ENCODE data around the gene ZNRF1. TPM values are rescaled to one million over a fixed set of nuclear protein-coding genes. Genes with fewer than 3 reads are reported as not detected.

ZNRF1 gene
- total and polyA plus RNA-seq, 2 experiments from 2014 or later, result 45.3 to 58.7 TPM

DNA sequence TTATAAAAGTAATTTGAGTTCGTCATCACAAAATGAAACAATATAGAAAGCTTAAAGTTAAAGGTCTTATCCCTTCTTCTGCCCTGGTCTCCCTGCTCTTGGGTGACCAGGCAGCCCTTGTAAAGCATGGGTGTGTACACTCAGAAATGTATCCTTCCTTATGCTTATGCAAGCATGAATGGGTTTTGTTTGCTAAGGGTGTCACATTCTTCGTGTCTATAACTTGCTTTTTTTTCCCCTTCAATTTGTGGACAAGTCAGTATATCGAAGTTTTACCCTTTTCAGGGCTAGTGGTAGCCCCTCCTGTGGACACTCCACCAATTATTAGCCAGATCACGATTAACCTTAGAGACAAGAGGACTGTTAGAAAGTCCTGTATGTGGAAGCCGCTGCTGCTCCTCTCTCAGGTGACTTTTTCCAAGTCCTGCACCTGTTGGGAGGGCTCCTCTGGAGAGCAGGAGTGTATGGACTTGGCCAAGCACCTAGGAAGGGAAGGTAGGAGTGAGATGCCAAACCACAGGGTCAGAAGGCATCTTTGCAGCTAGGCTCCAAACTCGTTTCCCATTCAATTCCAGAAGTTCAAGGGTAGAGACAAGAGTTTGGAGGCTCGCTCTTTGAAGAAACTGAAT, 66.8 kb downstream of the ZNRF1 start:
- Histone ChIP-seq H3K36me3 (no peaks in the 10 kb centered on the region), H3K27me3 (no peaks in the 10 kb centered on the region), H3K4me1 (ENCODE audit: low read depth) (peaks cover 11% of the 10 kb centered on the region), H3K9me3 (ENCODE audit: low read depth) (no peaks in the 10 kb centered on the region), H3K27ac (no peak overlapping the region), H3K4me3 (no peak overlapping the region)
- TF ChIP-seq, protein P1, sequence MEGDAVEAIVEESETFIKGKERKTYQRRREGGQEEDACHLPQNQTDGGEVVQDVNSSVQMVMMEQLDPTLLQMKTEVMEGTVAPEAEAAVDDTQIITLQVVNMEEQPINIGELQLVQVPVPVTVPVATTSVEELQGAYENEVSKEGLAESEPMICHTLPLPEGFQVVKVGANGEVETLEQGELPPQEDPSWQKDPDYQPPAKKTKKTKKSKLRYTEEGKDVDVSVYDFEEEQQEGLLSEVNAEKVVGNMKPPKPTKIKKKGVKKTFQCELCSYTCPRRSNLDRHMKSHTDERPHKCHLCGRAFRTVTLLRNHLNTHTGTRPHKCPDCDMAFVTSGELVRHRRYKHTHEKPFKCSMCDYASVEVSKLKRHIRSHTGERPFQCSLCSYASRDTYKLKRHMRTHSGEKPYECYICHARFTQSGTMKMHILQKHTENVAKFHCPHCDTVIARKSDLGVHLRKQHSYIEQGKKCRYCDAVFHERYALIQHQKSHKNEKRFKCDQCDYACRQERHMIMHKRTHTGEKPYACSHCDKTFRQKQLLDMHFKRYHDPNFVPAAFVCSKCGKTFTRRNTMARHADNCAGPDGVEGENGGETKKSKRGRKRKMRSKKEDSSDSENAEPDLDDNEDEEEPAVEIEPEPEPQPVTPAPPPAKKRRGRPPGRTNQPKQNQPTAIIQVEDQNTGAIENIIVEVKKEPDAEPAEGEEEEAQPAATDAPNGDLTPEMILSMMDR (IDR thresholded peaks at IDR 0.05; ENCODE audit: low read depth, low read length), result no peak
- no peak for DNase-seq (ENCODE audit: low read depth in 1 of 2, low spot score in 1 of 2)

DNA sequence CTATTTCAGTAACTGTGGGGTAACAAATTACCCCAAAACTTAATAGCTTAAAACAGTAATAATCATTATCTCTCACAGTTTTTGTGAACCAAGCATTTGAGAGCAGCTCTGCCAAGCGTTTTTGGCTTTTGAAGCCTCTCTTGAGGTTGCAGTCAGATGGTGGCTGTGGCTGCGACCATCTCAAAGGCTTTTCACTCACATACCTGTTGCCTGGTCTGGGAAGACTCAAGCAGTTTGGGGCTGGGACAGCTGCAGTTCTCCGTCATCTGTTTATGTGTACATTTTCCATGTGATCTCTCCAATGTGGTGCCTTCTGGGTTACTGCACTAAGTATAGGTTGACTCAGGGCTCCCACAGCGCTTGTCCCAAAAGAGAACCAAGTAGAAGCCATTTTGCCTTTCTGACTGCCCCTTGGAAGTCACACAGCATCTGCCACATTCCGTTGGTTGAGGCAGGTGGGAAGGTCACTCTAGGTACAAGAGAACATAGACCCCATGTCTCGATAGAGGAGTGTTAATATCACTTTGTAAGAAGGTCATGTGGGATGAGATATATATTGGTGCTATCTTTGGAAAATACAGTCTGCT, 68.1 kb downstream of the ZNRF1 start:
- no peaks in the 10 kb centered on the region for H3K27me3 ChIP-seq
- no peaks in the 10 kb centered on the region for H3K36me3 ChIP-seq

DNA sequence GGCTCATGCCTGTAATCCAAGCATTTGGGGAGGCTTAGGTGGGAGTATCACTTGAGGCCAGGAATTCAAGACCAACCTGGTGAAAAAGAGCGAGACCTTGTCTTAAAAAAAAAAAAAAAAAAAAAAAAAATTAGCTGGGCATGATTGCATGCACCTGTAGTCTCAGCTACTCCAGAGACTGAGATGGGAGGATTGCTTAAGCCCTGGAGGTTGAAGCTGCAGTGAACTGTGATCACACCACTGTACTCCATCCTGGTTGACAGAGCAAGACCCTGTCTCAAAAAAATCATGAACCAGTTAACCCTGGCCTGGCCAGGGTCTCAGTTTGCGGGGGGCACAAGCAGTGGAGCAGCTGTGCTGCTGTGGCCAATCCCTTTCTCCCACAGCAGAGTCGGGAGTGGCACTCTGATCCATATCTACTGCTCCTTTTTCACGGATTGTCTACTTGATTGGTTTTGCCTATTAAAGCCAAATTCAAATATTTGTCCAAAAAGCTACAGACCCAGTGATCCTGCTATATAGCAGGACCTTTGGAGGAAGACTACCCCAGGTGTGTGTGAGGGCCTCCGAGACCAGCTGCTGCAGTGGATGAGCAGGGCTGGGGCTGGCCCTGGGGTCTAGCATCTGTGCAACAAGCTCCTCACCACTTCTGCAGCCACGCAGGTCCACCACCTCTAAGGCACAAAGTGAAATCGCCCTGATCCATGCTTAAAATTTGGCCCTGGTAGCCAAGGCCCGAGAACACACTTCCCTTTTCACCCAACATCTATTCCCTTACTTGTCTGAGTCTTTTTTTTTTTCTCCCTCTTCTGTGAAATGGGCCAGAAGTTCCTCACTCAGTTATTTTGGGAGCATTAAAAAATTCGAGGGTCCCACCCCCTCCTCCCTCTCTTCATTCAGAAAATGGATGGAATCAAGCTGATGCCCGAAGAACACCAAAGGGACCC, 69.5 kb downstream of the ZNRF1 start:
- Histone ChIP-seq H3K4me1 (ENCODE audit: low read depth) (no peaks in the 10 kb centered on the region), H3K27me3 (no peaks in the 10 kb centered on the region), H3K36me3 (no peaks in the 10 kb centered on the region), H3K27ac (no peak overlapping the region), H3K4me3 (no peak overlapping the region), H3K9me3 (ENCODE audit: low read depth) (no peaks in the 10 kb centered on the region)
- TF ChIP-seq, protein P1 (IDR thresholded peaks at IDR 0.05; ENCODE audit: low read depth, low read length), result no peak
- no peak for DNase-seq (ENCODE audit: low read depth in 1 of 2, low spot score in 1 of 2)

More for the DNA sequence above, 68.1 kb downstream of the ZNRF1 start:
- H3K9me3 ChIP-seq (ENCODE audit: low read depth), result no peaks in the 10 kb centered on the region
- TF ChIP-seq, protein P1 (IDR thresholded peaks at IDR 0.05; ENCODE audit: low read depth, low read length), result no peak
- no peak for DNase-seq (ENCODE audit: low read depth in 1 of 2, low spot score in 1 of 2)
- H3K27ac ChIP-seq, result no peak overlapping the region
- H3K4me3 ChIP-seq, result no peak overlapping the region
- peaks cover 6% of the 10 kb centered on the region for H3K4me1 ChIP-seq (ENCODE audit: low read depth)

DNA sequence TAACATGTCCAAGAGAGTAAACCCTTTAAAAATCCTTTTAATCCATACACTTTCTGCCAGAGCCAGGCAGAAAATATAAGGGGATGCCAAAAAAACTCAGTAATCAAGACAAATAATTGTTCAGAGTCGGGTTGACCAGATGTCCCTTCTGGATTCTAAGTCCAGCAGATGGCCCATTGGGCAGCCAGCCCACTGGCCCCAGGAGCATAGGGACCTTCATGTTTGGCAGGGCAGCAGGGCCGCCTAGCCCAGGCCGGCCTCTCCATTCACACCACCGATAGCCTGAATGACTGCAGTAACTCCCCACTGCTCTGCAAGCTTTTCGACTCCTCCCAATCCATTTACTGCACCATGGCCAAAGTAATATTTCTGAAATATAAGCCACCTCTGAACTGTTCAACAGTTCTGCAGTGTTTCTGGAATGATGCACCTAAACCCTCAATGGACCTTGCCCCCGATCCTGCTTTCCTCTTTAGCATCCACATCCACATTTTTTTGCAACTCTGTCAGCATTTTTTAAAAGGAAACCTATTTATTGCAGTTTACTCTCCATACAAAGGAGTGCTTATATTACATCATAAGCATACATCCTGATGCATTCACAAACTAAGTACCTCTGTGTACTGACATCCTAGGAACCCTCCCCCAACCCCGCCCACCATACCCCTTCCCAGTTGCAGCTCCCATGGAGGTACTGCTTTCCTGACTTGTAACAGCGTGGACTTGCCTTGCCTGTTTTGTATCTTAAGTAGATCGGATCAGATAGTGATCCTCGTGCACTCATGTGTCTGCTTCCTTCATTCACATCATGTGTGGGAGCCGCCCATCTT, 71.4 kb downstream of the ZNRF1 start:
- Histone ChIP-seq H3K4me1 (ENCODE audit: low read depth) (no peaks in the 10 kb centered on the region), H3K27me3 (no peaks in the 10 kb centered on the region), H3K4me3 (no peak overlapping the region), H3K27ac (no peak overlapping the region), H3K9me3 (ENCODE audit: low read depth) (no peaks in the 10 kb centered on the region), H3K36me3 (no peaks in the 10 kb centered on the region)
- no peak for DNase-seq (ENCODE audit: low read depth in 1 of 2, low spot score in 1 of 2)
- TF ChIP-seq, protein P1 (IDR thresholded peaks at IDR 0.05; ENCODE audit: low read depth, low read length), result no peak

DNA sequence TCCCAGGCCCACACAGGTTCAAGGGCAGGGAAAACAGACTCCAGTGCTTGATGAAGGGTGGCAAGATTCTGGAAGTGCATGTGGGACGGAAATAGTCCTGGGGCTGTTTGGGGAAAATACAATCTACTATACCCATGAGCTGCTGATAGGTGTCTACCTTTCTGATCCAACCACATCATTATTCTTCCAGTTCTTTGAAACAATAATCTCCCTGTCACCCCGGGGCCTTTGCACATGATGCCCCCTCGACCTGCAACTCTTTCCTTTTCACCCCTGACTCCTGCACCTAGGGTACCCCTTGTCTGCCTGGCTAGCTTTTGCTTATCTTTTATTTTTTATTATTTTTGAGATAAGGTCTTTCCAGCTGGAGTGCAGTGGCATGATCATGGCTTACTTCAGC, 72.8 kb downstream of the ZNRF1 start:
- H3K36me3 ChIP-seq, result no peaks in the 10 kb centered on the region
- no peaks in the 10 kb centered on the region for H3K4me1 ChIP-seq (ENCODE audit: low read depth)
- H3K4me3 ChIP-seq, result no peak overlapping the region
- H3K27ac ChIP-seq, result no peak overlapping the region
- no peaks in the 10 kb centered on the region for H3K9me3 ChIP-seq (ENCODE audit: low read depth)
- TF ChIP-seq, protein P1 (IDR thresholded peaks at IDR 0.05; ENCODE audit: low read depth, low read length), result no peak
- H3K27me3 ChIP-seq, result no peaks in the 10 kb centered on the region
- DNase-seq (ENCODE audit: low read depth in 1 of 2, low spot score in 1 of 2), result no peak
